ENCODE results near the gene PPIE.
A peak's percentile ranks its signal among the peaks of the same experiment; 100 is the strongest.
"Not testable (repeated sequence)": the region's sequence is repeated elsewhere in the genome, so short reads cannot be mapped to it uniquely, and the experiment has no call there.

Gene PPIE

DNA sequence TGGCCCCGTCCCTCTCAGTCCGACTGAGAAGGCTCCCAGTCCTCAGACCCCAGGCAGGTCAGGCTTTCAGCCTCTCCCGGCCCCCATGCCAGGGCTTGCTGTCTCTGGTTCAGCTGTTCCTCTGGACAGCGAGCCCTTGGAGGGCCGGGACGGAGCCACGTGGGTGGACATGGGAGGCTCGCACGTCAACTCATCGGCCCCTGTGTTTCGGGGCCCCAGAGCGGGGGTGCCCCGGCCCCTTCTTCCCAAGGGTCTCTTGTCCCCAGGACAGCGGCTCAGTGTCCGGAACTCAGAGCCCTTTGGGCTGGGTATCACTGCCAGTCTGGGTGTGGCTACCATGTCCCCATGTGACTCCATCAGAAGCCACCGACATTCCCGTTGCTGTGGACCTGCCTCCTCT lies 39.2 kb downstream of the PPIE start:
- not testable (repeated sequence) for DNase-seq

DNA sequence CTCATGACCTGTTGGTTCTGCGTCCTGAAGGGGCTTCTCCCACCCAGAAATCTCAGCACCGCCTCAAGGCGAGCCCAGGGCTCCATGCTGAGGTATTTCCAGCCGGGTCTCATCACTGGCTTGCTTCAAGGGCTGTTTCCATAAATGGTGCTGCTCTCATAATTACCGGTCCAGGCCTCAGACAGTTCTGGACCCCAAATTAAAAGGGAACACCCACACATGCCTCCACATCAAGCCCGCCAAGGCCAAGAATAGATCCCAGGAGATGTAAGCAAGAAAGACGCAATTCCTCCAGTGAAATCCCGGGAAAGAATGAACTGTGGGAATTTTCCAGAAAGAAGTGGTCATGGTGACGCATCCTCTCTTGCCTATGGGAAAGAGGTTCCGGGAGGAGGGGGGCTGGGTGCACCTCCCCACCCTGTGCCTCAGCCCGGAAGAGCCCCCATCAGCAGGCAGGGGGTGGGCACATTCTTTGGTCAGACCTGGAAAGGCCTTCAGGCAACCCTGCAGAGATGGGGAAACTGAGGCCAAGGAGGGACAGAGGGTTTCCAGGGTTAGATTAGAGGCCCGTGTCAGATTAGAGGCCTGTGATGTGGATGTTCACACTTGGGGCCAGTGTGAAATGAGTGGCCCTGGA lies 39.9 kb downstream of the PPIE start:
- DNase-seq: not testable (repeated sequence)

DNA sequence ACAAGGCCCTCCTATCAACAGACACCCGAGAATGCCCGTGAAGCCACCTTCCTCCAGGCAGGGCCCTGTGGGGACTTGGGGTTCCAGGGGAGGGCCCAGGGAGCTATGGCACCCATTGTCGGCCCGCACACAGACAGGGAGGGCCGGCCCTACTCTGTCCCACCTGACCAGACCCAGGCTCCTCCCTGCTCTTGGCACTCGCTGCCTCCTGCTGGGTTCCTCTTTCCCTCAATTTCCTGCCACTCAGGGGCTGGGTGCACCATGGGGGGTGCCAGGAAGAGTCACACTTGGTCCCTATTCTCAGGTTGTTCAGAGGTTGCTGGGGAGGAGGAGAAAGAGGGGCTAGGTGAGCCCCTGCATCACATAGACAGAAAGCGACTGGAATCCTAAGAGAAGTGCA lies 40.5 kb downstream of the PPIE start:
- DNase-seq: no peak

DNA sequence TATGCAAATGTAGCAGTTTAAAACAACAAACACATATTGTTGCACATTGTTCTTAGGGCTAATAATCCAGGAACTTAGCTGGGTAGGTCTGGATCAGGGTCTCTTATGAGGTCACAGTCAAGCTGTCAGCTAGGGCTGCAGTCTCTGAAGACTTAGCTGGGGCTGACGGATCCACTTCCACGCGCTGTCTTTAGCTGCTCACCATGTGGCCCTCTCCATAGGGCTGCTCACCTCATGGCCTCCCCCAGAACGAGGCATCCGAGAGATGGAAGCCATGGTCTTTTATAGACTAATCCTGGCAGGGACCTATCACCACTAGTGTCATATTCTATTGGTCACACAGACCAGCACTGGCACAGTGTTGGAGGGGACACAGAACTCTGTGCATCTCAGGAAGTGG lies 41.1 kb downstream of the PPIE start:
- DNase-seq: no peak

DNA sequence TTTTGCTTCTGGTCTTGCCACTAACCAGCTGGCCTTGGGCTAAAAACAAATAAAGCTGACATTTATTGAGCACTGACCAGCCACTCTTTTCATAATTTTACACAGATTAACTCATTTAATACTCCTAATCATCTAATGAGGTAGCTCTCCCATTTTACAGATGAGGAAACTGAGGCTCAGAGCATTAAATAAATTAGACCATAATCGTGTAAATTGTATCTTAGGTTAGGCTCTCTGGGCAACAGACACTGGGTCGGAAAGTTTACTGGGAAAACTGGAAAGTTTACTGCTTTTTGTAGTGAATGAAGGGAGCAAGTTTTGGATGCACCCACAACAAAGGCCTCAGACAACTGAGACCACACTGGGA lies 42.6 kb downstream of the PPIE start:
- no peak for DNase-seq

DNA sequence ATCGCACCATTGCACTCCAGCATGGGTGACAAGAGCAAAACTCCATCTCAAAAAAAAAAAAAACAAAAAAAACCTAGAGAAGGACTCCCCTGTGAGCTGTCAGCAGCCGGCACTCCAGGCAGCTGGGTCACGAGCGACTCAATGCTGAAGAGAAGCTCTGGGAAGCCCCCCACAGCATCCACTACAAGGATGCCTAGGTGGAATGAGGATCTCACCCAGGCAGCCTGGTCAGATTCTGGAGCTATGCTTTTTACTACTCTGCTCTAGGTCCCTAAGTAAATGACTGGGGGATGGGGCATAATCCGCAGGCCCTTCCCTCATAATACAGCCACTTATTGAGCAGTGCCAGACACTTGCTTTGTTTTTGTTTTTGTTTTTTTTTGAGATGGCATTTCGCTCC lies 43.4 kb downstream of the PPIE start:
- no peak for DNase-seq

DNA sequence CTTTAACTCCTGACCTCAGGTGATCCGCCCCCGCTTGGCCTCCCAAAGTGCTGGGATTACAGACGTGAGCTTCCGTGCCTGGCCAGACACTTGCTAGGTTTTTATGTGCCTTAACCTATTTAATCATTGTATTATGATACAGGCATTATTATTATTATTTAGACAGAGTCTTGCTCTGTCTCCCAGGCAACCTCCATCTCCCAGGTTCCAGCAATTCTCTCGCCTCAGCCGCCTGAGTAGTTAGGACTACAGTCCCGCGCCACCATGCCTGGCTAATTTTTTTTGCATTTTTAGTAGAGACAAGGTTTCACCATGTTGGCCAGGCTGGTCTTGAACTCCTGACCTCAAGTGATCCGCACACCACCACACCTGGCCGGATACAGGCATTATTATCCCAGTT lies 44.0 kb downstream of the PPIE start:
- DNase-seq: not testable (repeated sequence)

DNA sequence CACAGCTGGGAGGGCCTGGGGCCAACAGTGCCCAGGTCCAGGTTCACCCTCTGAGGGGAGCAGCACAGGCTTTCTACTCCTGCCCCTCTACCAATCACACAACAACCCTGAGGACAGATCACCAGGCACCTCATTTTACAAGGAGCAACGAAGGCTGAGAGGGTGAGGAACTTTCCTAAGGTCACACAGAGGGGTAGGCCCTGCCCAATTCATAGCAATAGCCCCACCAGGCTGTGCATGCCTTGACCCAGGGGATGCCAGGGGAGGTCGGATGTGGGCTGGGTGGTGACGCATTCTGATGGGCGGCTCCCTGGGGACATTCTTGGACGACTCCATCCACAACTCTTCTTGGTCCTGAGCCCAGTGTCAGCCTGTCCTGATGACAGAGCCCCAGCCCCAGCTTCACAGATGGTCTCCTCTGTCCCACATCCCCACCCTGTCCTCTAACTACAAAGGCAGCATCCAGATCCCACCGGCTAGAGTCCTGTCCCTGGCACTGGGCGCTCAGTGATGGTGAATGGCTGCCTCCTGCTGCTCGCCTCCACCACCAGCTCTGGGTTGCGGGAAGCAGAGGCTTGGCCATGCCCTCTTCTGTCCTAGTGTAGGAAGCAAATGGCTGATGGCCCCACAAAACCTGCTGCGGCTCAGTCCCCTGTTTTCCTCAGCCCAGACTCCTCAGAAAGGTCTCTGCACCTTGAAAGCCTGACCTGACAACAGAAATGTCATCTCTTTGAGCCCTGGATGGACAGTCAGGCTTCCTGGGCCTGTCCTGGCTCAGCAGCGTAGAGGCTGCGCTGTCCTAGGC lies 47.8 kb downstream of the PPIE start:
- not testable (repeated sequence) for DNase-seq

DNA sequence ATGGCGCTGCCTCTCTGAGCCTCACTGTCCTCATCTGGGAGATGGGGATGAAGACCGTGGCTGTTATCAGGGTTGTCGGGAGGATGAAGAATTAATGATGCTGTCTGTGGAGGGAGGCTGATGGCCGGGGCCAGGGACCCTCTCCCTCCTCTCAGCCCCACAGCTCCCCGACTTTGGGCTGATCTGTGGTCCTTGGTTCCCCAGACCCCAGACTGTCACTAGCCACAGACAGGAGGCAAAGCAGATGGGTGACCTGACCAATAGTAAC lies 48.4 kb downstream of the PPIE start:
- DNase-seq: not testable (repeated sequence)

DNA sequence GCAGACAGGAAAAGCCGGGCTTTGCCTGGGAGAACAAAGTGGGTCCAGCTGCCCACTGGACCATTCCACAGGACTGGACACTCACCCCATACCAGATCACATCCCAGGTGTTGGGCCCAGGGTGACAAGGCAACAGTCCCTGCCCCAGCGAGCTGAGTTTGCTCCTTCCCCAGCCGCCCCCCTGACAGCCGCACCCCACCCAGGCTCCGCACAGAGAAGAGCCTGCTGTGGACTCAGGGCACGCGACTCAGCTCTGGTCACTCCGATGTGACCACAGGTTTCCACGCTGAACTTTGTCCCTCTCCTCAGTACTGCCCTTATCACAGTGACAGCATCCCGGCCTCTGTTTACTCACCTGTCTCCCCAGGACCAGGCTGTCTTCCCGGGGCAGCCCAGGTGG lies 48.8 kb downstream of the PPIE start:
- no peak for DNase-seq

DNA sequence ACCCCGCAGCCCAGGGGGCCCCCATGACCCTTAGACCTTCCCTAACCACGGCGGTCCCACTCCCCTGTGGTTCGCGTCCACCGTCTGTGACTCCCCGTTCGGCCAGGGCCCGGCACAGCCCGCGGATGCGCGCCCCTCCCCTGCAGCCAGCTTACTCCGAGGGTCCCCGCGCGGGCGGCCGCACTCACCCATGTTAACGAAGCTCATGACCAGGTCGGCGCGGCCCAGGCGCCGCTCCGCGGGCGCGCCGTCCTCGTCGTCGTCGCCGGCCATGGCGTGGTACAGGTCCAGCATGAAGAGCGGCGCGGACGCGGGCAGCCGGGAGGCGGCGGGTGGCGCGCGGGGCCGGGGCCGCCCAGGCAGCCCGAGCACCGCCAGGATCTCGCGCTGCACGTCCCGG lies 49.3 kb downstream of the PPIE start:
- not testable (repeated sequence) for DNase-seq

DNA sequence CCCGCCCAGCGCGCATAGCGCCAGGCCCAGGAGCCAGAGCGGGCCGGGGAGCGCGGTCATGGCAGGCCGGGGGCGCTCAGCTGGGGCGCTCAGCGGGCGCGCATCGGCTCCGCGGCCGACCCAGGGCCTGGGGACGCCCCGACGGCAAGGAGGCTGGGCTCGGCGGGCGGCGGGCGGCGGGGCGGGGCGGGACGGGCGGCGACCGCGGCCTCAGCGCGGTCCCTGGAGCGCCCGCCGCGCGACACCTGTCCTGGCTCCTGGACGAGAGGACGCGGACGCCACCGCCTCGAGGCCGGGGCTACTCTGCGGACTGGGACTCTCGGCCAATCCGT lies 49.7 kb downstream of the PPIE start:
- DNase-seq: no peak

DNA sequence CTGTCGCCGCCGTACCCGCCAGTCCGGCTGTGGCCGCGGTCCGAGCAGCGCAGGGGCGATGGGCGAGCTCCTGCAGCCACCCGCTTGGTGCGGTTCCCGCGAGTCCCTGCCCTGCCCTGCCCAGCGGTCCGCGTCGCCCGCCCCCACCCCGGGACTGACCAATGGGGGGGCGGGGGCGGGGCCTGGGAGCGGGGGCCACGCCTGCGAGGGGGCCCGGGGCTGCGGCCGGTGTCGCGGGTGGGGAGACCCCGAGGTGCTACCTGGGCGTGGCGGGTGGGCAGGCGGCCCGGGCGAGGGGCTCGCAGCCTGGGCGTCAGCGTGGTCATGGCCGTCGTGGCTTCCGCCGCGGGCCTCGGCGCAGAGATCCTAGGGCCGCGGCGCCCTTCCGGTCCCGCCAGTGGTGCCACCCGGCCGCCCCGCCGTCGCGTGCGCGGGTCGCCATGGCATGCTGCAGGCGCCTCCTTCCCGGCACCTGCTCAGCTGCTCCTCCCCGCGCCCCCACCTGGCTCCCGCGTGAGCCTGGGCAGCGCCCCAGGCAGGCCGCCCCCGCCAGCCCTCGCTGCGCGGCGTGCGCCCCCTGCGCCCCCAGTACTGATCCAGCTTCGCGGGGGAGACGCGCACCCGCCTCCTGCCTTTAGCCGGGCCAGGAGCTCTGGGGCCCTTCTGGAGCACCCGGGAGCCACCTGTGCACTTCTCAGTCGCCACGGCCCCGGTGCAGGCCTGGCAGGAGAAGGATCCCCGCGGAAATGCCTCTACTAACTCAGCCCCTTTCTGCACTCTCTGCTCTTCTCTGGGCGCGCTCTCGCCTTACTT lies 50.3 kb downstream of the PPIE start, which contains the start of gene BMP8B:
Gene BMP8B (minus strand): TSS at position 108 of the 813 bp plus-strand sequence. CDS start 380 bp downstream, outside the sequence.
- DNase-seq: no peak

DNA sequence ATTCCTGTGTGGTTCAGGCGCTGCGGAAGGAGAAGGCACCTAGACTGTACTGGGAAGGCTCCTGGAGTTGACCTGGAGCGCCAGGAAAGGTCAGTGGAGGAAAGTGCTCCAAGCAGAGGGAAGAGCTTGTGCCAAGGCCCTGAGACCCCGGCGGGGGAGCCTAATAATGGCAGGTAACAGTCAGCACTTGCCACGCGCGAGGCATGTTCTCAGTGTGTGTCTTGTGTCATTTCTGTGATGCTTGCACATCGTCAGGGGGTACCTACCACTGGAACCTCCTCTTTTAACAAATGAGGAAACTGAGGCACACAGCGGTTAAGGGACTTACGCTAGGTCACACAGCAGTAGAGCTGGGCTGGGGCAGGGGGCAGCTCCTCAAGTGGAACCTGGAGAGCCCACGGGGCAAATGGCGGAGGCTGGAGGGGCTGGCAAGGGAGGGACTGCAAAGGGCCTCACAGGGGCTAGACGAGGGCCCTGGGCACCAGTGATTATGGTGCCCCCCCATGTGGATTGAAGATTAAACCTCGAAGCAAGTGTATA lies 51.0 kb downstream of the PPIE start:
- DNase-seq: no peak

DNA sequence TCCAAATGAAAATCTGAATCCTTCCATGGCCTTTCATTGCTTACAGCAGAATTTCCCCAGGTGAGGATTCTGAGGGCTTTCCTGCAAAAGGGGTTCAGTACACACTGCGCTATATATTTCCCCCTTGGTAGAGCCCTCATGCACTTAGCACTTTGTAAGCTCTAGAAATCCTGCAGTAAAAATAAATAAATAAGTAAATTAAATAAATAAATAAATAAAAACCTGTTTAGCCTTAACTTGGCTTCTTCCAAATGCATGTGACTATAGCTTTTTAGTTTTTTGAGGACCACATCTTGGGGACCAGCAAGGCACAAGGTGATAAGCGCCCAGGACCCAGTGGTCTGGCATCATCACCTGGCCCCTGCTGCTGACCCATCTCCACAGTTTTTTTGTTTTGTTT lies 53.2 kb downstream of the PPIE start:
- DNase-seq: no peak

DNA sequence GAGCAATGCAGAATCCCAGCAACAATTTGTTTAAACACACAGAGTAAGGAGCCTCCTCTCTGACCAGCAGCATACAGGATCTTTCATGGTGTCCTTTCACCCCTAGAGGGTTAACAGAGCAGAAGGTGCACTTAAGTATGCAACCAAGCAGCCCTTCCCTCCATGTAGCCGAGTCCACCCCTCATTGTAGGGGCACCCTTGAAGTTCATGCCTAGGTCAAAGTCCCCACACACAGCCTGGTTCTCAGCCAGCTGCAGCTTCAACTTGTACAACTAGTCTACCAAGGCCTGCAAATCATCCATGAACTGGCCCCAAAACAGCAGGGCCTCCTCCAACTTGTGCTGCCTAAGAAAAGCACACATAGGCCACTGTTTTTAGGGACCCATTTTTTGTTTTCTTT lies 57.0 kb downstream of the PPIE start:
- no peak for DNase-seq

DNA sequence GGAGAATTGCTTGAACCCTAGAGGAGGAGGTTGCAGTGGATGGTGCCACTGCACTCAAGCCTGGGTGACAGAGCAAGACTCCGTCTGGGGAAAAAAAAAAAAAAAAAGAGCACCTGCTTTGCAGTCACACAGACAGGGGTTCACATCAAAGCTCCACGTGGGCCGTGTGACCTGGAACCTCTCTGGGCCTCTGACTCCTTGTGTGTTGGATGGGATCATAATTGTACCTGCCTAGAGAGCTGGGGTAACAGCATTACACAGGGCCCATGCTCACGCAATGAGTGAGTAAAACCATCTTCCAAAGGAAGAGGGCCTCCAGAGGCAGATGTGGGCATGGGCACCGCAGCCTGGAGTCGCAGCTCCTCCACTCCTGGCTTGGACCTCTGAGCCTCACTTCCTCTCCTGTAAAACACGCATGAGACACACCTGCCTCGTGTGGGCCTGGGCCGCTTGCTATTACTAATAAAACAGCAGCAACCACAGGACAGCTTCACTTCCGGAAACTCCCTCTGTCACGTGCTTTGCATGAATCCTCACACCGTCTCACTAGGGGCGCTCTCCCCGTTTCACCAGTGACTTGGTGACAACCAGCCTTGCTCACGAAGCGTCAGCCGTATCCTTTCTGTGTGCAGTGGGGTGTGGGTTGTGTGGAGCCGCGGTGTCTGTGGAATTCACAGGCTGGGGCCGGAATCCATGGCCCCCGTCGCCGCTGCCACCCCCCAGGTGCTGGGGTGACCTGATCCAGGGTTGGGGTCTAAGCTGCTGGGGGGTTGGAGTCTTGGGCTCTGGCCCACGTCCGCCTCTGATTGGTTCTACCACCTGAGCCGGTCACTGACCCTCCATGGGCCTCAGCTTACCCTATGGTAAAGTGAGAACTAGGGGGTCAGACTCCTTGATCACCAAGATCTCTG lies 60.4 kb downstream of the PPIE start:
- DNase-seq: peak; percentile 52

DNA sequence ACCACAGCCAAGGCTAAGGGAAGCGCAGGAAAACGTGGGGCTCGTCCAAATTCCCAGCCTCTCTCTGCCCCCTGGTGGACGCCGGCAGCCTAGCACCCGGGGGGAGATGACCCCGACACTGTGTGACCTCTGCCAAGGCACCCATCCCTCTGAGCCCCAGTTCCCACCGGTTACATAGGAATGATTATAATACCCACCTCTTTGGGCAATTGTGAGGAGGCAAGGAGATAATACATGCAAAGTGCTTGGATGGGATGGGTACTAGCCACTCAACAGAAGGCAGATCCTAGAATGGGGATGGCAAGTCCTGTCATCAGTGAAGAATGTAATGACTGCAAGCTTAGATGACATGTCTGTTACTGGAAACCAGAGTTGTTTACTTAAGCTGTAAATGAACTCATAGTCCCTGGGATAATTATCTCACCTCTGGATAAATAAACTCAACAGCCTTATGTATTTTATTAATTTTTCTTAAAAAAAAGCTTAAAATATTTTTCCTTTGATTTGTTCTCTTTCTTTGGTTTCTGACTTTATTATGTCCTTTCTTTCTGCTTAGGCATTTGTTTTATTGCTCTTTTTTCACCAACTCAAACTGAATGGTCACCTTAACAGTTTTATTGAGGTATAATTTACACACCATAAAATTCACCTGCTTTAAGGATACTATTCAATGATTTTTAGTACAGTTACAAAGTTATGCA lies 61.2 kb downstream of the PPIE start:
- peak; percentile 71 for DNase-seq

DNA sequence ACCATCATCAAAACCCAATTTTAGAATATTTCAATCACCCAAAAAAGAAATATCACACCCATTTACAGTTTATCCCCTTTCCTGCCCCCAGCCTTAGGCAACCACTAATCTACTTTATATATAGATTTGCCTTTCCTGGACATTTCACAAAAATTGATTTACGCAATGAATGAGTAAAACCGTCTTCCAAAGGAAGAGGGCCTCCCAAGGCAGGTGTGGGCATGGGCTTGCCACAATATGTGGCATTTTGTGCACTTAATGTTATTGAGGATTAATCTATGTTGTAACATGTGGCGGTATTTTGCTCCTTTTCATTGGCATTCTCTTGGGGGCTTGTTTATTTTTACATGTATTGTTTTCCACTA lies 61.8 kb downstream of the PPIE start:
- no peak for DNase-seq

DNA sequence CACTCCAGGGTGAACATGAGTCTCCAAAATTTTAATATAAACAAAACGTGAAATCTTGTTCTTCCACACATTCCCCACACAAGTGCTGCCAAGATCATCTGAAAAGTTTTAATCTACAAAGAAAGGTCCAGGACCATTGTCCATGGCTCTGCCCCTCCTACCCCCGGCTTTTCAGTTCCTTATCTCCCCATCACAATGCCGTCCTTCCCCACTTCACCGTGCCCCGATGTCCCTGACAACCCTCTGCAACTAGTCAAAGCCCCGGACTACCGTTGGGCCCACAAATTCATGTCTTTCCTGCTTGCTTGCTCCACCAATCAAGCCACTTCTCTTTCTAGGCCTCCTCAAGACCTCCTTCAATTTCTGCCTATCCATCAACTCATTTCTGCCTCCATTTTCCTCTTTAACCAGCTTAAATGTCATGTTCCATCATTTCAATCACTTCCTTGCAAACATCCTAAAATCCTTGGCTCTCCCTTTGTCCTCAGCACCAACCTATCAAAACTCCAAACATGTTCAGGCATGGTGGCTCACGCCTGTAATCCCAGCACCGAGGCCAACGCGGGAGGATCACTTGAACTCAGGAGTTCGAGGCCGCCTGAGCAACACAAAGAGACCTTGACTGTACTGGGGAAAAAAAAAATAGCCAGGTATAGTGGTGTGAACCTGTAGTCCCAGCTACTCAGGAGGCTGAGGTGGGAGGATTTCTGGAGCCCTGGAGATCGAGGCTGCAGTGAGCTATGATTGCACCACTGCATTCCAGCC lies 64.0 kb downstream of the PPIE start:
- no peak for DNase-seq

DNA sequence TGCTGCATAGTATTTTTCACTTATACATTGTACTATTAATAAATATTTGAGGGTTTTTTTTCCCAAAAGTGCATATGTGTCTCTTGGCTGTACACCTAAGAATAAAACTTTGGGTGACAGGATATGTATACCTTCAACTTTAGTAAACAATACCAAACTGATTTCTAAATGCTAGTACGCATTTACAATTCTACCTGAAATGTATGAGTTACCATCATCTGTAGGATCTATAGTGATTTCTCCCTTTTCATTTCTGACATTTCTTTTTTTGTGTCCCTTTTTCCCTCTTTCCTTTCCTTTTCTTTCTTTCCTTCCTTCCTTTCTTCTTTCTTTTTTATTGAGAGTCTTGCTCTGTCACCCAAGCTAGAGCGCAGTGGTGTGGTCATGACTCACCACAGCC lies 66.7 kb downstream of the PPIE start:
- no peak for DNase-seq

All from fibroblast of skin of abdomen (primary cell).